GM18505 (cell line): ENCODE data around the gene LRP6.
A peak's percentile ranks its signal among the peaks of the same experiment; 100 is the strongest.

ENCODE experiments used
- ATAC-seq: cut with Tn5 transposase; IDR thresholded peaks from one replicate; pipeline ENCODE4 v1.9.1; 2021; ENCODE audit not compliant: unreplicated experiment
- POLR2A ChIP-seq: IDR thresholded peaks from 4 replicates; pipeline ENCODE4 v1.6.1; 2011; ENCODE audit warnings: borderline replicate concordance; ENCODE audit not compliant: insufficient read depth, insufficient read length; ENCODE audit errors: extremely low read depth

LRP6 gene

DNA sequence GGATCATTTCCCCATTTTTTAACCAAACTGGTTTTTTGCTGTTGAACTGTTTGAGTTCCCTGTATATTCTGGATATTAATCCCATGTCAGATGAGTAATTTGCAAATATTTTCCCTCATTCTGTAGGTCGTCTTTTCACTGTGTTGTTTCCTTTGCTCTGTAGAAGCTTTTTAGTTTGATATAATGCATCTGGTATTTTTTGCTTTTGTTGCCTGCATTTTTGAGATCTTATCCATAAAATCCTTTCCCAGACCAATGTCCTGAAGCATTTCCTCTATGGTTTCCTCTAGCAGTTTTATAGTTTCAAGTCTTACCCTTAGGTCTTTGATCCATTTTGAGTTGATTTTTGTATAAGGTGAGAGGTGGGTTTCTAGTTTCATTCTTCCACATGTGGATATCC lies 71.3 kb downstream of the LRP6 start:
- no peak for ATAC-seq
- no peak for TF ChIP-seq POLR2A

DNA sequence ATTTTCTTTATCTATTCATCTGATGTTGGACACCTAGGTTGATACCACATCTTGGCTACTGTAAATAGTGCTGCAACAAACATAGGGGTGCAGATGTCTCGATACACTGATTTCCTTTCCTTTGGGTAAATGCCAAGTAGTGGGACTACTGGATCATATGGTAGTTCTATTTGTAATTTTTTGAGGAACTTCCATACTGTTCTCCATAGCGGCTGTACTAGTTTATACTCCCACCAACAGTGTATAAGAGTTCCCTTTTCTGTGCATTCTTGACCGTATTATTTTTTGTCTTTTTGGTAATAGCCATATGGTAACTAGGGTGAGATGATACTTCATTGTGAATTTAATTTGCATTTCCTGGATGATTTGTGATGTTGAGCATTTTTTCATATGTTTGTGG lies 71.8 kb downstream of the LRP6 start:
- ATAC-seq, result no peak
- TF ChIP-seq POLR2A, result no peak

- no peak for TF ChIP-seq POLR2A
- ATAC-seq, result no peak
Observed at GRCh38 chr12:12194206-12194605, 72.6 kb downstream of the LRP6 start.

DNA sequence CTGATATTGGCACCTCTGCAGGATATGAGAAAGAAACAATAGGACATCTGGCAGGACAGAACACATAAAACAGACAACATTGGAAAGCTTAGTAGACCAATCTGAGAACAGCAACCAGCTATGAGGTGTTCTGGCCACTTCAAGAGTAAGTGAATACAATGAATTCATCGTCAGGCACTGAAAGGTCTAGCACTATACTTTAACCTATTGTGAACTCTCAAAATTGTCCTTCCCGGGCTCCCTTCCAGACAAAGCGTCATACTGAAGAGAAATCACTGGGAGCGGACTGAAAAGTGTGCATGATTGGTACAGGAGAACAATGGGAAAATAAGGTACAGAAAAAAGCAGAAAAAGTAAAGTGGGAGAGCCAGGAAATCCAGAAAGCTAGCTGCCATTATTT lies 75.8 kb downstream of the LRP6 start:
- no peak for TF ChIP-seq POLR2A
- ATAC-seq, result no peak

DNA sequence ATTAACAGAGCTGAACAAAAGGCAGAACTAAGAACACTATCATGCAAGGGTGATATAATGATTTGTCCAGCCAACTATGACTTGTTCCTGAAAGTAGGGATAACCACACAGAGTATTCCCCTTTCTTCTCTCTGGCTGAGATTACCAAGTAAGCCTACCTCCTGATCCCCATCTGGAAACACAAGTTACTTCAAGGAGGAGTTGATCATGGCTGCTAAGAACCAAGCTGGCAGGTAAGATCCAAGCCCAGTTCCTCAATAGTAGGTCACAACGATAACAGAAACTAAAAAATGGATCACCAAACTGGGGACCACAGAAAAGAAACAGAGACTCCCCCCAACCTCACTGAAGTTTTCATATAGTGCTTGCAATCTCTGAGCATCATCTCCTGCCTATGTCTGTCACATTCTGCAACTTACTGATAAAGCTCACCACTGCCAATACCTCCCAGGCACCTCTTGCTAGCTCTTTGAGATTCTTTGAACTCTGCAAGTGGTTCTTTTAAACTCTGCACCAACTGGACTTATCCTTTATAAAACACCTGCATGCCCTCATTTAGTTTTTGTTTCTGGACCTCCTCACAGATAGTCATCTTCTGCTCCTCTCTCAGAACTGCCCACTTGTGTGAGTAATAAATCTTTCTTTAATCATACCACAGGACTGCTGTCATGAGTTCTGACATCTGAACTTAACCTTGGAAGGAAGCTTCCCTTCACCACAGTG lies 76.6 kb downstream of the LRP6 start:
- no peak for TF ChIP-seq POLR2A
- no peak for ATAC-seq

- no peak for ATAC-seq
- no peak for TF ChIP-seq POLR2A
Observed at GRCh38 chr12:12185414-12185813, 81.4 kb downstream of the LRP6 start.

DNA sequence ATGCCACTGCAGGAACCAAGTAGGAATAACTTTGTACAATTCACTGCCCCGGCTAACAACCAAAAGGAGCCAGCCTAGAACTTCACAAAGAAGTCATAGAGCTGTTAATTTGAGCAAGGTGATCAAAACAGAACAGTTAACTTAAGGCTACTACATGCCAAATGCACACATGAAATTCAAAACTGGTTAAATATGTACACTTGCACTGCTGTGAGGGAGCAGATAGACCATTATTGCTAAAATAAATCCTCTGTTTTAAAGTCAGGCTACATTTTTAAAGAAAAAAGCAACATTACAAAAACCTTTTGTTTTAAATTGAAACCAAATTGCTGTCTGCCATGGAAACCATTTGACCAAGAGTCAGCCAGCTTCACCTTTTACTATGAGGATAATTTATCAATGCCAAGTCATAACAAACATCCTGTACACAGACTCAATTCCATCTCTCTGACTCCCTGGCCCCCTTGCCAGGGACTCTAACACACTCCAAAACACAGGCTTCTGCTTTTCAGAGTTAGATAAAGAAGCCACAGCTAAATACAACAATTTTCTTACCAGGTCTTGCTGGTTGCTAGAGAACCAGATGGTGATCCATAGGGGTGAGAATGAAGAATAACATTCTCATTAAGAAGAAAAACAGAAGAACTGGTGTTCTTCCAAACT lies 84.0 kb downstream of the LRP6 start:
- TF ChIP-seq POLR2A, result no peak
- no peak for ATAC-seq

- no peak for ATAC-seq
- TF ChIP-seq POLR2A, result no peak
Observed at GRCh38 chr12:12181511-12181910, 85.3 kb downstream of the LRP6 start.

GRCh38 chr12:12180575-12180974 lies 86.3 kb downstream of the LRP6 start:
- ATAC-seq, result no peak
- TF ChIP-seq POLR2A, result no peak

DNA sequence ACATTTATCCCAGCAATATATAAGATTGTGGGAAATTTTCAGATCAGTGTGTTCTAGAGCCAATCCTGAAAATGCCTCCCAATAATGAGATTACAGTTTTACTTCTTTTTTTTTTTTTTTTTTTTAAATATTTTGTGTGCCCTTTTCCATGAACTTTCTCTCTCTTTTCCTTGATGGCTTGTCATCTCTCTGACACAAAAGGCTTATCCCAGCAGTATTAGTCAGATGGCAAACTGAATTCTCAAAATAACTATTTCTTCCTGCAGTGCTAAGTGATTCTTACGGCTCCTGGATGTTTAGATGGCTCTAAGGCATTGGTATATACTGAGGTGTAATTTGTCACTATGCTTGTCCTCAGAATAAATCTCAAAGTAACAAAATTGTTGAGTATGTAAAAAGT lies 86.7 kb downstream of the LRP6 start:
- TF ChIP-seq POLR2A, result no peak
- no peak for ATAC-seq

- no peak for TF ChIP-seq POLR2A
Observed at GRCh38 chr12:12178559-12178958, 88.3 kb downstream of the LRP6 start.

DNA sequence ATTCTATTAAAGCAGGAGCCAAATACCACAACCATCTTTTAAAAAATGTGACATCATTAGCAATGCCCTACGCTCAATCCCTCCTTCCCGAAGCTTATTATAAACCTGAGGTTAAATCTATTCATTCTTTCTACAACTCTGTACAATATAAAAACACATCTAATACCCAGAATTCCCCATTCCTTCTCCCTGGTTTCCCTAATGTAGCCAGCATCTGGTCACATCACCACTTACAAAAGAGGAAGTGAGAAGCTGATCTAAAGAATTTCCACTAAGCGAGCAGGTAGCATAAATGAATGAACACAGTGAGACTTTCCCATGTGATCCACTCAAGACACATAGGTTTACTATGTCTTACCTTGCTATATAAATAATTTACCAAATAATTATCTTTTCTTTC lies 90.4 kb downstream of the LRP6 start:
- peak; percentile 66 for ATAC-seq
- no peak for TF ChIP-seq POLR2A

More at GRCh38 chr12:12178559-12178958, 88.3 kb downstream of the LRP6 start:
- no peak for ATAC-seq

- ATAC-seq, result peak; percentile 67
- no peak for TF ChIP-seq POLR2A
Observed at GRCh38 chr12:12171991-12172511, 94.8 kb downstream of the LRP6 start.

DNA sequence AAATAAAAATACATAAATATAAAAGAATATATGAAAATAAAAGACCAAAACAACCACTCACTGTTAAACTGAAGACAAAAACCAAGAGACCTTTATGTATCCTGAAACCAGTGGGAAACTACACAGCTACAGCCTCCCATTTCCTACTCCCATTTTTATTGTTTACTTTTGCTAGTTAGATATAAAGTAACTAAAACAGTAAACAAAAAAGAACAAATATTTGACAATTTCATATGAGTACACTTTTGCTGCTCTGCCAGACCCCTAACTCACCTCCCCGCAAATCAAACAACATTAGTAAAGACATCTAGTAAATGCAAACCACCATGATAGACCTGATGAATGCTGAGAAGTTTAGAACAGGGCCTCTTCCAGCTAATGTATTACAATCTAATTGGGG lies 99.0 kb downstream of the LRP6 start:
- TF ChIP-seq POLR2A, result no peak

More for the DNA sequence above, 99.0 kb downstream of the LRP6 start:
- no peak for ATAC-seq
